ENCODE measurements around the gene ANO9. TPM values are rescaled to one million over a fixed set of nuclear protein-coding genes. Genes with fewer than 3 reads are reported as not detected.

The ANO9 gene
- 10.6 TPM for polyA plus RNA-seq (ENCODE audit: insufficient read length)
- long read RNA-seq, donor 1, result 0 reads
- long read RNA-seq, donor 2, partial matches to known transcripts, result 0 of 1 reads
- long read RNA-seq, donor 2, other reads (novel, unspliced or antisense), result 0 of 1 reads
- long read RNA-seq, donor 3, result 0 reads
- long read RNA-seq, donor 4, result 0 reads
- long read RNA-seq, donor 5, result 0 reads
- long read RNA-seq, donor 6, result 0 reads
- long read RNA-seq, donor 7, partial matches to known transcripts, result 0 of 1 reads
- long read RNA-seq, donor 7, other reads (novel, unspliced or antisense), result 0 of 1 reads
- long read RNA-seq, donor 8, result 0 reads

- DNase-seq, result no peak
Observed at GRCh38 chr11:441418-442274, at the start of gene ANO9. TSS of gene ANO9 (minus strand) at chr11:442011. CDS start at chr11:441926, 85 bp downstream.

GRCh38 chr11:491358-491757 is 49.5 kb upstream of the ANO9 start:
- no peak for DNase-seq

- no peak for DNase-seq
Observed at GRCh38 chr11:490930-491260, 49.1 kb upstream of the ANO9 start.

DNA sequence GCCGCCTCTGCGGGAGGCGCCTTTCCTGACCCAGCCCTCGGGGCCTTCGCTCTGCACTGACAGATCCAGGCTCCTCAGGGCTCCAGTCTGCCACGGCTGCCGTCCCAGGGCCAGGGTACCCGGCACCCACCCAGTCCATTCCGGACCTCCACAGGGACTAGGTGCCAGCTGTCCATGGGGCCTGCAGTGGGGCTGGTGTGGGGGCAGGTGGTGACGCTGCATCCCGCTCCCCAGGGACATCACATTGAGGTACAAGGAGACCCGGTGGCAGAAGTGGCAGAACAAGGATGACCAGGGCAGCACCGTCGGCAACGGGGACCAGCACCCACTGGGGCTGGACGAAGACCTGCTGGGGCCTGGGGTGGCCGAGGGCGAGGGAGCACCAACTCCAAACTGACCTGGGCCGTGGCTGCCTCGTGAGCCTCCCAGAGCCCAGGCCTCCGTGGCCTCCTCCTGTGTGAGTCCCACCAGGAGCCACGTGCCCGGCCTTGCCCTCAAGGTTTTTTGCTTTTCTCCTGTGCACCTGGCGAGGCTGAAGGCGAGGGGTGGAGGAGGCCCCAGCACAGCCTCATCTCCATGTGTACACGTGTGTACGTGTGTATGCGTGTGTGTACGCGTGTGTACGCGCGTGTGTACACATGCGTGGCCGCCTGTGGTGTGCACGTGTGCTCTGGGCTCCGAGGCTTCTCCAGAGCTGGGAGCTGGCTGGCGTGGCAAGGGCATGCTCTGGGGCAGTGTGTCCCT is 48.5 kb upstream of the ANO9 start:
- no peak for DNase-seq

DNA sequence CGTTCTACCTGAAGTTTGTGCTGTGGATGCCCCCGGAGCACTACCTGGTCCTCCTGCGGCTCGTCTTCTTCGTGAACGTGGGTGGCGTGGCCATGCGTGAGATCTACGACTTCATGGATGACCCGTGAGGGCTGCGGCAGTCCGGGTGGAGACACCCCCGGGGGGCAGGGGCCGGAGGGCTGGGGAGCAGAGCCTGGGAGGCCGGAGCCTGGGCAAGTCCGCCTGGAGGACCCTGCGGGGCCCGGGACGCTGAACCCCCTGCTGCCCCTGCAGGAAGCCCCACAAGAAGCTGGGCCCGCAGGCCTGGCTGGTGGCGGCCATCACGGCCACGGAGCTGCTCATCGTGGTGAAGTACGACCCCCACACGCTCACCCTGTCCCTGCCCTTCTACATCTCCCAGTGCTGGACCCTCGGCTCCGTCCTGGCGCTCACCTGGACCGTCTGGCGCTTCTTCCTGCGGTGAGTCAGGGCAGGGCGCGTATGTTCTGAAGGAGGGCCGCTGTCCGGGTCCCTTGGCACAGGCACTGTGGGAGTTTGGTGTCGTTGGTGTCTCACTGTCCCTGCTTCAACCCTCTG is 47.9 kb upstream of the ANO9 start:
- no peak for DNase-seq

DNA sequence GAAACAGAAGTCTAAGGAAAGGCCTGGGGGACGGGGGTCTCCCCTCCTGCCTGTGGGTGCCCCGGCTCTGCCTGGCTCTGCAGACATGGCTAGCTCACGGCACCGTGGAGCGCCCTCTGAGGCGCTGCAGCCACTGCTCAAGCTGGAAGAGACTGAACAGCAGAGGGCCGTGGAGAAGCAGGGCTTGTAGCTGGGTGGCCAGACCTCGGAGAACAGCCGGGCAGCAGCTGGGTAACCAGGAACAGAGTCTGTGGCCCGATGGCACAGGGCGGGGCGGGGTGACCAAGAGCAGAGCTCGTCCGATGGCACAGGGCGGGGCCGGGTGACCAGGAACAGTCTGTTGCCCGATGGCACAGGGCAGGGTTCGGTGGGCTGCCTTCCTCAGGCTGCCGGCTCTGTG is 47.2 kb upstream of the ANO9 start:
- DNase-seq, result no peak

DNA sequence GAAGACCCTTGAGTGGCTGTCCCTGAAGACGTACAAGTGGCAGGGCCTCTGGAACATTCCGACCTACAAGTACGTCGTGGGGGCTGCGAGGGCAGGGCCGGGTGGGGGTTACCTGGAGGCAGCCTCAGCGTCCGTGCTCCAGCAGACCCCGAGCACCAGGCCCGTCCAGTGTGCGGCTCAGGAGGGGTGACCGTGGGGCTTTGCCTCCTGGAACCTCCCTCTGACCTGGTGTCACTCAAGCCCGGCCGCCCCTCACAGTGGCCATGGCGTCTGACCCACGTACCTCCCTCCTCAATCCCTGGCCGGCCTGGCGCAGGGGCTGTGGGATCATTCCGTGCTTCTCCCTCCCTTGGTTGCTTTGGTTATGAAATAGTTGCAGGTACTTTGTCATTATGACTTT is 46.8 kb upstream of the ANO9 start:
- DNase-seq, result no peak

- no peak for DNase-seq
Observed at GRCh38 chr11:488062-488461, 46.3 kb upstream of the ANO9 start.

GRCh38 chr11:487571-488021 is 45.8 kb upstream of the ANO9 start:
- DNase-seq, result no peak

DNA sequence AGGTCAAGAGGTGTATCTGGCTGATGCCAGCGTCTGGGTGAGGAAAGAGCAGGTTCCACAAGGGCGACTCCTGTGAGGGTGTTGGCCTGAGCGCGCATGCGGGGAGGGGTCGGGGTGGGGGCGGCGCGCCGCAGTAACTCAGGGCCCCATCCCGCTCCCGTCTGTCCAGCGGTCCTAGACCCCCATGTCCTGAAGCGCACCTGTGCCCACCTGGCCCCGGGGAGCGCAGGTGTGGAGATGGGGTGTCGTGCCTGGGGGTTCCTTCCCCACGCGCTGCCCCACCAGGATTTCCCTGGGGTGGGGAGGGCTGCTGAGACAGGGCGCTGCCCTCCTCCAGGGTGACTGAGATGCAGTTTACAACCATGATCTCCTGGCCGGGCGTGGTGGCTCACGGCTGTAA is 44.4 kb upstream of the ANO9 start:
- no peak for DNase-seq

DNA sequence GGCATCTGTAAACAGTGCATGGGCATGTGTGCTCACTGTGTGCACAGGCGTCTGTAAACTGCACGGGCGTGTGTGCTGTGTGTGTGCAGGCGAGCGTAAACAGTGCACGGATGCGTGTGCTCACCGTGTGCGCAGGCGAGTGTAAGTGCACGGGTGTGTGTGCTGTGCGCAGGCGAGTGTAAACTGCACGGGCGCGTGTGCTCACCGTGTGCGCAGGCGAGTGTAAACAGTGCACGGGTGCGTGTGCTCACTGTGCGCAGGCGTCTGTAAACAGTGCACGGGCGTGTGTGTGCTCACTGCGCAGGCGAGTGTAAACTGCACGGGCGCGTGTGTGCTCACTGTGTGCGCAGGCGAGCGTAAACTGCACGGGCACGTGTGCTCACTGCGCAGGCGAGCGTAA is 42.8 kb upstream of the ANO9 start:
- DNase-seq, result no peak

DNA sequence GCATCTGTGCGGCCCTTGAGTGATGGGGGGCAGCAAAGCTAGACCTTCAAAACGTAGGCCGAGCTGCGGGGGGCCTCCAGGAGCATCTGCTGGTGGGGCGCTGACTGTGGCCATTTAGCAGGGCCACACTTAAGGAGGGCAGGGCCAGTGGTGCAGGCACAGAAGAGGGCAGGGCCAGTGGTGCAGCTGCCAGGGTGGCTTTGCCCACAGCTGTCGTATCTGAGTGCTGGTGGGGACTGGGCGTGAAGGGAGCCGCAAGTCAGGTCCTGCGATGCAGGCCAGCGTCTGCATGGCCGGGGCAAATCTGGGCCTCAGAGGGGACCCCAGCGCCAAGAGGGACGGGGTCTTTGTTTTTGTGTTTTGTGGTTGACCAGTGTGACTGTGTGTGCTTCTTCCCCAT is 37.5 kb upstream of the ANO9 start:
- DNase-seq, result no peak

- no peak for DNase-seq
Observed at GRCh38 chr11:477052-477715, 35.4 kb upstream of the ANO9 start.

- no peak for DNase-seq
Observed at GRCh38 chr11:476416-476815, 34.6 kb upstream of the ANO9 start.

DNA sequence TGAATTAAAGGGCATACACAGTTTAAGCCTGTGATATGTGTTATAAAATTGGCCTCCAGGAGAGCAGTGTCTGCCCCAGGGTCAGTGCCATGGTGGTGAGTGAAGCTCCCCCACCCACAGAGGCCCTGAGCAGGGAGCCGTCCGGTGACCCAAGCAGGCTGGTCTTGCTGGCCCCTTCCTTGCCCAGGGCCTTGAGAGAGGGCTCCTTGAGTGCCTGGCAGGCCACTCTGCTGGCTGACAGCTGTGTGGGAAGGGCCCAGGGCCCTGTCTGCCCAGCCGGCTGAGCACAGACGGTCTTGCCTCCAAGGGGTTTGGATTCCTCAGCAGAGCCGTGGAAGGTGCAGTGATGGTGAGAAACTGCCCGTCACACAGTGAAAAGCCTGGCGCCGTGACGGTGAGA is 34.1 kb upstream of the ANO9 start:
- DNase-seq, result no peak

- no peak for DNase-seq
Observed at GRCh38 chr11:474914-475506, 33.2 kb upstream of the ANO9 start.

DNA sequence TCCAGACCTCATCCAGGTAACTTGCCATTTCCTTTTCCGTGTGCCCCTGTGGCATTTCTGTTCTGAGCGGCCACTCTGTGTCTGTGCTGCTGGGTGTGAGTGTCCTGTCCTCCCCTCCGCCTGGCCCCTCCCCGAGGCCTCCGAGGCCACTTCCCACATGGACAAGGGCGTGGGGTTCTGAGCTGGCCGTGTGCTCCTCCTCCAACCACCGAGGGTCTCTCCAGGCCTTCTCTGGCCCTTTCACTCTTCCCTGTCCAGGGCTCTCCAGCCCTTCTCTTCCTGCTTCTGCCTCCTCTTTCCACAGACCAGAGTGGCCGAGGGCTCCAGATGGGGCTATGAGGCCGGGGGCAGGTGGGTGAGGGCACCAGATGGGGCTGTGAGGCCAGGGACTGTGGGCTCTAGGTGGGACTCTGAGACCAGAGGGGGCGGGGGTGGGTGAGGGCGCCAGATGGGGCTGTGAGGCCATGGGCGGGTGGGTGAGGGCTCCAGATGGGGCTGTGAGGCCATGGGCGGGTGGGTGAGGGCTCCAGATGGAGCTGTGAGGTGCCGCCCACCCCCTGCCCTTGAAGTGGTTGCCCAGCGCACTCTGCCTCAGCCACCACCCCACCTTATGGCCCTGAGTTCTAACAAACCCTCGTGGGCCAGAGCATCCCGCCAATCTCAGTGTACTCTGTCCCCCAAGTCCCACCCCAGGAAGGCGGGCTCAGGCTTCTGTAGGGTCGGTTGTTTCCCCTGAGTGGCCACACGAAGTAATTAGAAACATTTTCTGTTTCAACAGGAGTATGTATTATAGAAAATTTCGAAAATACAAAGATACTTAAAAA is 32.4 kb upstream of the ANO9 start:
- no peak for DNase-seq

GRCh38 chr11:473415-473814 is 31.6 kb upstream of the ANO9 start:
- DNase-seq, result no peak

DNA sequence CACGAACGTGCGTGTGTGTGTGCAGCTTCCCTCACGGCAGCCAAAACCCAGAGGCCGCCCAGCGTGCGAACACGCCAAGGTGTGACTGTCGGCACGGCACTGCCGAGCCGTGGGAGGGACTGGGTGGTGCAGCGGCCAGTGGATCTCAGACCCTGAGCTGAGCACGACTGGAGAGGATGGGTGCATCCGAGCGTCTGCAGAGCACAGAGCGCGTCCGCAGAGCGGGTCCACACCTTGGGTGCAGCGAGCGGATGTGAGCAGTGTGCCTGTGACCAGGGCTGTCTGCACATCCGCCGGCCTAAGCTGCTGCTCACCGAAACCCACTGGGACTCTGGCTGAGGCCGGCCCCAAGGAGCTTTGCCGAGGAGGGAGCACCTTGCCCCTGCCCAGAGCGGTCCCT is 31.0 kb upstream of the ANO9 start:
- no peak for DNase-seq

DNA sequence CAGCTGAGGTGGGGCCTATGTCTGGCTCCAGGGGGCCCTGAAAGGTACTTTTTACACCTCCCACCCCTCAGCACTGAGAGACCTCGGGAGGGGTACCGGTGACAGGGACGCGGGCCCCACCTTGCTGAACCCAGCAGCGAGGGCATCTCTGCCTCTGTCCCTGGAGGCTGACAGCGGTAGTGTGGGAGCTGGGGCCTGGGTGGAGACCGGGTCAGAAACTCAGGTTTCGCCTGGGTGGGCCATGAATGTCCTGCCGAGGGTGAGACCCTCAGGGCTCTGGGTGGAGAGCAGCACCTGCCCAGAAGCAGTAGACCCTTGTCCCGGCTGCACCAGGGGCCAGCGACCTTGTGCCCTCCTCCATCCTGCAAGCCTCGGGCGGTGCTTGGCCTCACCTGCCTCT is 30.5 kb upstream of the ANO9 start:
- DNase-seq, result no peak
